Stomach smooth muscle (tissue), 2 donors: ENCODE data around the gene PPP3CA.

Source experiments
- H3K27ac ChIP-seq: one replicate; pipeline ENCODE4 v1.7.0; 2013; ENCODE audit warnings: mild to moderate bottlenecking, low read length, inconsistent platforms
- H3K27me3 ChIP-seq, 2 donors: one replicate each; pipeline ENCODE4 v1.7.0; 2013; ENCODE audit warnings: low read length in 2 of 2; ENCODE audit not compliant: insufficient read depth in 2 of 2, control insufficient read depth in 1 of 2
- H3K36me3 ChIP-seq, 2 donors: one replicate each; pipeline ENCODE4 v1.7.0; 2013; ENCODE audit warnings: low read length in 2 of 2; ENCODE audit not compliant: control insufficient read depth in 2 of 2, insufficient read depth in 2 of 2
- H3K4me1 ChIP-seq: one replicate; pipeline ENCODE4 v1.7.0; 2013; ENCODE audit warnings: low read length; ENCODE audit not compliant: control insufficient read depth, insufficient read depth
- H3K4me3 ChIP-seq, 2 donors: one replicate each; pipeline ENCODE4 v1.7.0; 2013; ENCODE audit warnings: low read length in 2 of 2
- H3K9ac ChIP-seq, 2 donors: one replicate each; pipeline ENCODE4 v1.7.0; 2013; ENCODE audit warnings: low read length in 2 of 2, mild to moderate bottlenecking in 1 of 2
- H3K9me3 ChIP-seq, 2 donors: one replicate each; pipeline ENCODE4 v1.7.0; 2013; ENCODE audit warnings: low read length in 2 of 2; ENCODE audit not compliant: control insufficient read depth in 2 of 2
- donor health status: healthy.
- donor health status: Pancreatic carcinoma.

The PPP3CA gene

DNA sequence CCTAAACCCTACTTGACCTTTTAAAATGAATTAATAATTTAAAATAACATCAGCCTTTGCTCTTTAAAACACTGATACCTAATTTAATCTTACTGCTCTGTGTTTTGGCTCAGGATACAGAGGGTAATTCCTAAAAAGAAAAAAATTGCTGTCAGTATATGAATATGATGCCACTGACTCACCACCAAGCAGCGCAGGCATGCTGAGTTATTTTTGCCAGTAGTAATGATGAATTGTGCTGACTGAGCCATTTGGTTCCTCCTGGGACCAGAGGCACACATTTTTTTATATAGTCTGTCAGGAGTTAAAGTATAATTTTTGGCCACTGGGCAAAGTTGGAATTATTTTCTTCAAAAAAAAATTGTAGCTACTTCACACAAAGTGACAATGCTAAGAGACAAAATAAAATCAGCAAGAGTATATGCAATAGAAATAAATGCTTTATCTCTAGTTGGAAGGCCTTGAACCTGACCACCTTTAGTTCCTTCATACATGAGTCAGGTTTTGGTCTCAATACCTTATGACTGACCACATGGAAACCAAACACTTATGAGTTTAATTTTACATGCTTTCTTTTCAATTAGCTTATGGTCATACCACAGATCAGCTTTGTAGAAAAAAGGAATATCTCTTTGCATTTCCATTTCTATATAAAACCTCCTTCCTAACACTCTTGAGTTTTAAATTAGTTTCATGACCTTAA lies 115.1 kb downstream of the PPP3CA start:
- no peaks in the 10 kb centered on the region for H3K27me3 ChIP-seq
- no peak overlapping the region for H3K27ac ChIP-seq
- H3K4me3 ChIP-seq: no peak overlapping the region
- no peak overlapping the region for H3K9ac ChIP-seq
- no peaks in the 10 kb centered on the region for H3K4me1 ChIP-seq
- no peaks in the 10 kb centered on the region for H3K36me3 ChIP-seq
- H3K9me3 ChIP-seq: no peaks in the 10 kb centered on the region

DNA sequence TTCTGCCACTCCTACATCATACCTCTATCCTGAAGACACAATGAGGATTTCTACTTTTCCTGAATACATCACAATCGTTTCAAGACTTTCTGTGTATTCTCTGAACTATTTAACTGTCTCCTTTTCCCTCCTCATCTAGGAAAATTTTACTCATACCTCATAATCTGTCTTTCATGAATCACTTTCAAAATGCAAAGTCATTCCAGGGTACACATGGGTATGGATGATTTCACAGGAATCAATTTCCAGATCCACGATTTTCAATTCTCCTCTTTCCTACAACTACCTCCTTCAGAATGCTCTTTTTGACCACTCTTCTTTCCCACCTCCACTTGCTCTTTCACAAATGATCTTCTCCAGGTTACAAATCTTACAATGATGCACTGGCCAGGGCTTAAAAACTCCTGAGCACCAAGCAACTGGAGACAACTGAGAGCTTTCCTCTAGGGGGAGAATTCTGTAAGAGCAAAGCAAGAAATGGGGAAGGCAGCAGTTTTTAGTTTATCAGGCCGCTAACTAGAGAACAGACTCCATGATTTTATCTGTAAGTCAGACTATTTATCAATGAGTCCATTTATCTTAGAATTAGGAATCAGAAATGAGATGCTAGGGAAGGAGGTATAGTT lies 116.4 kb downstream of the PPP3CA start:
- no peak overlapping the region for H3K4me3 ChIP-seq
- H3K27ac ChIP-seq: no peak overlapping the region
- no peaks in the 10 kb centered on the region for H3K27me3 ChIP-seq
- no peak overlapping the region for H3K9ac ChIP-seq
- no peaks in the 10 kb centered on the region for H3K9me3 ChIP-seq
- H3K36me3 ChIP-seq: no peaks in the 10 kb centered on the region
- H3K4me1 ChIP-seq: no peaks in the 10 kb centered on the region

DNA sequence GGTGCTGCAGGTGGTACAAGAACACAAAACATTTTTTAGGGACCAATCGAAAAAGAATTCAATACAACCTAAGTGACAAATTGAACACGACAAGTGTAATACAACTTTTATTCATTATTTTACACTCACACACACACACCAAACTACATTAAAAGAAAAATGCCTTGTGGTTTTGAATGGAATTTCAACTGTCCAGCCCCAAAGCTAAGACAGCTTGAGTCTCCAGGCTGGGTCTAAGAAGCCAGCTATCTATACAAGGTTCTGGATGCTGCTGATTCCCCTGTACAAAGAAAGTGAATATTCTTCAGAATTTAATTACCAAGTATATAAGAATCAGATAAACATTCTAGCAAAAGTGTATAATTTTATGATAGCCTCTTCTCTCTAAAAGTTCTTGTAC lies 118.2 kb downstream of the PPP3CA start:
- no peaks in the 10 kb centered on the region for H3K4me1 ChIP-seq
- H3K9ac ChIP-seq: no peak overlapping the region
- no peak overlapping the region for H3K4me3 ChIP-seq
- no peaks in the 10 kb centered on the region for H3K36me3 ChIP-seq
- no peak overlapping the region for H3K27ac ChIP-seq
- H3K9me3 ChIP-seq: no peaks in the 10 kb centered on the region
- H3K27me3 ChIP-seq: no peaks in the 10 kb centered on the region

DNA sequence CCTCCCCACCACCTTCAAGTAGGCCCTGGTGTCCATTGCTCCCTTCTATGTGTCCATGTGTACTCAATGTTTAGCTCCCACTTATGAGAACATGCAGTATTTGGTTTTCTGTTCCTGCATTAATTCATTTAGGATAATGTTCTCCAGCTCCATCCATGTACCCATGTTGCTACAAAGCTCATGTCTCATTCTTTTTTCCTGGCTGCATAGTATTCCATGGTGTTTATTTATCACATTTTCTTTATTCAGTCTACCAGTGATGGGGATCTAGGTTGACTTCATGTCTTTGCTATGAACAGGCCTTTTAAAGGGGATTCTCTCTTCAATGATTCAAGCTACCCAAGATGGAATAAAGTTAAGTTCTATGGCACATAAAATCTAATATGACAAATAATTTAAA lies 119.6 kb downstream of the PPP3CA start:
- Histone ChIP-seq H3K4me1 (no peaks in the 10 kb centered on the region), H3K27me3 (no peaks in the 10 kb centered on the region), H3K36me3 (no peaks in the 10 kb centered on the region)

DNA sequence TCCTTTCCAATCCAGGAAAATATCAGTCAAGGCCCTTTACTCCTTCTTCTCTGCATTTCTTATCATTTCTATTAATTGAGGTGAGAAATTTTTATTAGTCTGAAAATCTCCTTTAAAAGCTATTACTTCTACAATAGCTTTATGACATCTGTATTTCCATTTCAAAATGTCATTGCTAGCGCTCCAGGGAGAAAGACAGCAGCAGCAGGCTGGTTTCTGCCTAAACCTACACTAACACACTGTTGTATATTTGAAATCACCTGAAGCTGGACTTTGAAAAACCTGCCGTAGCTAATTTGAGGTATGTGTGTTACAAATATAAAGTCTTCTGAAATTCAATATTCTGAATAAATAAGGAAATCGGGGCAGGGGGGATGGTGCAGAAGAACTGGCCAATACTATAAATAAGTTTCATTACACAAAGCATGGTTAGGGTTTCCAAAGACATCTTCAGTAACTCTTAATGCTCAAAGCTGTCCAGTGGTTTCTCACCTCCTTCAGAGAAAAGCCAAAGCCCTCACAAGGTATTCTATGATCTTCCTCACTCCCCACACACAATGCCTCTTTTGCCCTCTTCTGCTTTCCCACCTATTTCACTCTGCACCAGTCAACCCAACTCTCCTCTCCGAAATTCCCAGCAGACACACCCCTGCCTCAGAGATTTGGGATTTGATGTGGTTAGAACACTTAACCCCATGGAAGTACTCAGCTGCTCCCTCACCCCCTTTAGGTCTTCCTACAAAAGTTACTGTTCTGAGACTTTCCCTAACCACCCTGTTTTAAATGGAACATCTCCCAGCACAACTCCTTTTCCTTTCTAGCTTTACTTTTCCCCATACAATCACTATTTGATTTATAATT lies 122.7 kb downstream of the PPP3CA start:
- Histone ChIP-seq H3K27ac (no peak overlapping the region), H3K4me3 (no peak overlapping the region), H3K9ac (no peak overlapping the region), H3K4me1 (no peaks in the 10 kb centered on the region), H3K36me3 (no peaks in the 10 kb centered on the region), H3K27me3 (no peaks in the 10 kb centered on the region), H3K9me3 (no peaks in the 10 kb centered on the region)

More for the DNA sequence above, 119.6 kb downstream of the PPP3CA start:
- H3K4me3 ChIP-seq: no peak overlapping the region
- no peak overlapping the region for H3K27ac ChIP-seq
- H3K9me3 ChIP-seq: no peaks in the 10 kb centered on the region
- H3K9ac ChIP-seq: no peak overlapping the region

DNA sequence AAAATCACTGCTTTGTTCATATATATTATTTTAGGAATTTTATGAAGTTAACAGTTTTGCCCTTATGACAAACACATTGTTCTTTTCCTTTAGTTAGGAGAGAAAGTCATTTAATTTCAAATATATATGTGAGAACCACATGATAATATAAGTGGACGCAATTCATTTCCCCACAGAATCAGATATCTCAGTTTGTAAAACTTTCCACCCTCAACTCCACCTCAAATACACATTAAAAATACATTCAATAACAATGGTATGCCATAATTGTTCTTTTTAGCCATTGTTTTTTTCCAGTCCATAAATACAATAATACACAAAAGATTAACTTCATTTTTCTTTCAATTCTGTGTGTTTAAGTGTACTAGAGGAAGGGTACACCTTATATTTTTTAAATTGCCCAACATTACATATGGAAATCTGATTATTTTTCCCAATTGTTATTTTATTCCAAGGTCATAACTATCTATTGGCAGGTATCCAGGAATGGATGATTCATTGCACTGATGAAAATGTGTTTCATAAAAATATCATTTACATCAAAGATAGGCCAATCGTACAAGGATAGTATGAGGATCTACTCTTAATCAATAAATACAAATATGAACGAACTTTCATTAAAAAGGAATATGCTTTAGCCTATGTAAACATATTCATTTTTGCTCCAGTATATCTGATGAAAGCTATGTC lies 125.0 kb downstream of the PPP3CA start:
- Histone ChIP-seq H3K4me3 (no peak overlapping the region), H3K36me3 (no peaks in the 10 kb centered on the region), H3K27me3 (no peaks in the 10 kb centered on the region), H3K9me3 (no peaks in the 10 kb centered on the region), H3K27ac (no peak overlapping the region), H3K9ac (no peak overlapping the region), H3K4me1 (no peaks in the 10 kb centered on the region)

DNA sequence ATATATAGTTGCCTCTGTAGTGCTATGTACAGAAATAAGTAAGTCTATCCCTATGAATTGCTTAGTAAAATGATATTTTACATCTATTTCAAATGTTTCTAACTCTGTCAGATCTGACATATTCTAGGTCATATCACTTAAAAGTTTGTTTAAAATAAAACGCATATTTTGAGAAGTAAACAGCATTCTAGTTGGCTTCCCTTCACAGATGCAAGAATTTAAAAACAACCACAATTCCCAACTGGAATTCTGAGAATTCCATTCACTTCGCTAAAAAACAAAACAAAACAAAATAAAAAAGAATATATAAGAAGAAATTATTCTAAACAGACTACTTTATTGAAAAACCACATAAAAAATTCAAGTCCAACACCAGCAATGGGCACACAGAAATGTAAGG lies 126.0 kb downstream of the PPP3CA start:
- Histone ChIP-seq H3K36me3 (no peaks in the 10 kb centered on the region), H3K9me3 (no peaks in the 10 kb centered on the region), H3K9ac (no peak overlapping the region), H3K4me3 (no peak overlapping the region), H3K4me1 (no peaks in the 10 kb centered on the region), H3K27me3 (no peaks in the 10 kb centered on the region), H3K27ac (no peak overlapping the region)

DNA sequence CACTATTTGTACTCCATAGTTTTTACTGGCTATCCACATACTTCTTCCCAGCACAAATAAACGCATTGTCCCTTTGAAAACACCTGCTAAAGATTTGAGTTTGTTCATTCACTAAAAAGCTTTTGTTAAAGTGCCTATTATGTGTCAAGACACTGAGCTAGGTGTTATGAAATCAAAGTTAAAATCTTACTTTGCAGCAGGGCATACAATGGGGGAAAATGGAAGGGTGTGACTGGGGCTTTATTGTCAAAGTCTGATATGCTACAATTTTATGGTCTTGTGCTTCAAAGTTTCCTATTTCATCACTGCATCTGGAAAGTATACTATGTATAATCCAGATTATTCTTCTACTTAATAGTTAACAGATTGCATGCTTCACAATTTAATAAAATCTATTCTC lies 128.4 kb downstream of the PPP3CA start:
- Histone ChIP-seq H3K9me3 (no peaks in the 10 kb centered on the region), H3K4me1 (no peaks in the 10 kb centered on the region), H3K36me3 (no peaks in the 10 kb centered on the region), H3K9ac (no peak overlapping the region), H3K27ac (no peak overlapping the region), H3K4me3 (no peak overlapping the region), H3K27me3 (no peaks in the 10 kb centered on the region)

DNA sequence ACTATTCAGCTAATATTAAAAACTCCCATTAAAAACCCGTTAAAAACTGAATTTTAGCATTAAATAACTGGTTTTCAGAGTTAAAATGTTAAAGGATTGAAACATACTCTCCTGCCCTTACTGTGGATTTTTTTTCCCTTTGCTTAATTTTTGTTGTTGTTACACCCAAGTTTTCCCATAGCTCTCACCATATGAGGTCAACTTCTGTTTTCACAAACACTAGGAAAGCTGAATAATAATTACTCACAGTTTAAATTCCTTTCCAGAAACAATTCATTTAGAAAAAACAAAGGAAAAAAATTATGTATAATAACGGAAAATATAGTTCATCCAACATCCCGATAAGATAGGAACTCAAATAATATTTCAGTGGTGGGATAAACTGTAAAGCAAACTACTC lies 129.0 kb downstream of the PPP3CA start:
- no peaks in the 10 kb centered on the region for H3K9me3 ChIP-seq
- H3K27ac ChIP-seq: no peak overlapping the region
- no peak overlapping the region for H3K4me3 ChIP-seq
- H3K4me1 ChIP-seq: no peaks in the 10 kb centered on the region
- H3K36me3 ChIP-seq: no peaks in the 10 kb centered on the region
- no peak overlapping the region for H3K9ac ChIP-seq
- no peaks in the 10 kb centered on the region for H3K27me3 ChIP-seq

DNA sequence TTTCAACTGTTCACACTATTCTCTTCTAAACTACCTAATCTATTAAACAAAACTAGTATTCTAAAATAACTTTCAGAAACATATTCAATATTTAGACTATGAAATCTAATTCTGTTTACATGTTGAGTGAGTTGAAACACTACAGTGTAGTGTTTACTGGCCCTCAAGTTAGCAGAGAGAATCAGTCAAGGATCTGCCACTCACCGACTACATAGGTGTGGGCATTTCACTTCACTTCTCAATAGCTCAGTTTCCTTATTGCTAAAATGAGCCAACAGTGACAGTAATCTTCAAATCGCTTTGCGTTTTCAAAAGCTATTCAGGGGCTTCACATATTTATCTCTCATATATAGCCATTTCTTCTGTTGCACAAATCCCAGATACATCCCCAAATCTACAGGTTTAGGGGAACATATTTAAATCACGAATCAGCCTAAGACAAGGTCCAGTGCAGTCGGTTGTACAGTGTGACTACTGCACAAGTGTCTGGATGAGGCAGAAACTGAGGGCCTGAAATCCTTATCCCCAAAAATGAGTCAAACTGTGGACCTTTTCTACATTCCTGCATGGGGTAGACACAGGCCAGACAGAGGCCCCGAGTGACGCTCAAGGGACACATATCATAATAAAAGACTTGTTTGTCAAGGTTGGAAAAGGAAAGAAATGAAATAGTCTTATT lies 129.8 kb downstream of the PPP3CA start:
- no peaks in the 10 kb centered on the region for H3K27me3 ChIP-seq
- no peak overlapping the region for H3K9ac ChIP-seq
- H3K4me3 ChIP-seq: no peak overlapping the region
- no peaks in the 10 kb centered on the region for H3K36me3 ChIP-seq
- no peak overlapping the region for H3K27ac ChIP-seq
- no peaks in the 10 kb centered on the region for H3K9me3 ChIP-seq
- H3K4me1 ChIP-seq: no peaks in the 10 kb centered on the region
